CD14-positive monocyte (primary cell): ENCODE measurements around the gene TMEM232. TPM values are rescaled to one million over a fixed set of nuclear protein-coding genes. Genes with fewer than 3 reads are reported as not detected.

ENCODE experiments used
- DNase-seq, 3 donors: peaks; one replicate each; pipeline ENCODE4 v3.0.0-alpha.2; 2011 to 2022
- H2AFZ ChIP-seq: 2 replicates; pipeline ENCODE4 v1.6.0; 2012; ENCODE audit warnings: mild to moderate bottlenecking, low read depth, low read length, inconsistent platforms; ENCODE audit not compliant: insufficient read depth, poor library complexity, severe bottlenecking
- H3K27ac ChIP-seq, 2 donors: 1 replicate in 1 of 2; 2 replicates in 1 of 2; pipeline ENCODE4 v1.5.1; 2012 to 2013; ENCODE audit warnings: low read length in 2 of 2, control low read depth in 1 of 2, inconsistent platforms in 1 of 2, low read depth in 1 of 2, mild to moderate bottlenecking in 1 of 2
- H3K27me3 ChIP-seq, 2 donors: one replicate each; pipeline versions ENCODE4 v1.6.0 to v1.6.1; 2011 to 2013; ENCODE audit warnings: low read length in 2 of 2; ENCODE audit not compliant: control insufficient read depth in 2 of 2, insufficient read depth in 2 of 2
- H3K36me3 ChIP-seq, 2 donors: replicated peaks in 1 of 2; 1 replicate in 1 of 2; 2 replicates in 1 of 2; pipeline versions ENCODE4 v1.5.1 to v1.6.1; 2012 to 2013; ENCODE audit warnings: low read length in 2 of 2, control low read depth in 1 of 2, inconsistent platforms in 1 of 2, mild to moderate bottlenecking in 1 of 2; ENCODE audit not compliant: insufficient read depth in 2 of 2, control insufficient read depth in 1 of 2
- H3K4me1 ChIP-seq, 2 donors: 1 replicate in 1 of 2; 2 replicates in 1 of 2; pipeline versions ENCODE4 v1.5.1 to v1.6.1; 2012 to 2013; ENCODE audit warnings: low read length in 2 of 2, control low read depth in 1 of 2, inconsistent platforms in 1 of 2, mild to moderate bottlenecking in 1 of 2, moderate library complexity in 1 of 2; ENCODE audit not compliant: insufficient read depth in 2 of 2, control insufficient read depth in 1 of 2
- H3K4me2 ChIP-seq: replicated peaks from 2 replicates; pipeline ENCODE3; 2012; ENCODE audit warnings: low read length, moderate library complexity, mild to moderate bottlenecking; ENCODE audit not compliant: poor library complexity, severe bottlenecking; ENCODE audit errors: extremely low read depth
- H3K4me3 ChIP-seq, 3 experiments: fragments of 200-600 bp in 1 of 3; sonication (generic) in 1 of 3; replicated peaks in 1 of 3; 1 replicate in 2 of 3; 2 replicates in 1 of 3; pipeline ENCODE4 v1.5.1; 2011 to 2013; ENCODE audit warnings: low read length in 3 of 3, mild to moderate bottlenecking in 3 of 3, control low read depth in 2 of 3, low read depth in 2 of 3, inconsistent platforms in 1 of 3, moderate library complexity in 1 of 3
- H3K79me2 ChIP-seq: 2 replicates; pipeline ENCODE4 v1.6.0; 2012; ENCODE audit warnings: mild to moderate bottlenecking, control low read depth, inconsistent platforms, low read length, moderate library complexity; ENCODE audit not compliant: insufficient read depth
- H3K9ac ChIP-seq: 2 replicates; pipeline ENCODE4 v1.6.0; 2017; ENCODE audit warnings: low read length, mild to moderate bottlenecking; ENCODE audit not compliant: insufficient read depth, poor library complexity, severe bottlenecking
- H3K9me3 ChIP-seq, 2 donors: replicated peaks in 1 of 2; 1 replicate in 1 of 2; 2 replicates in 1 of 2; pipeline versions ENCODE4 v1.5.1 to v1.6.1; 2012 to 2013; ENCODE audit warnings: low read length in 2 of 2, control low read depth in 1 of 2; ENCODE audit not compliant: control insufficient read depth in 1 of 2, insufficient read depth in 1 of 2
- H4K20me1 ChIP-seq: 2 replicates; pipeline ENCODE4 v1.6.0; 2012; ENCODE audit warnings: mild to moderate bottlenecking, low read length, control low read depth, moderate library complexity; ENCODE audit not compliant: insufficient read depth
- H3K27ac Mint-ChIP-seq, 7 donors: one replicate each; pipeline ENCODE4 v1.8.0; 2020; ENCODE audit warnings: mild to moderate bottlenecking in 7 of 7, mixed read lengths in 7 of 7, moderate library complexity in 6 of 7, inconsistent platforms in 2 of 7
- H3K27me3 Mint-ChIP-seq, 3 donors: one replicate each; pipeline ENCODE4 v1.8.0; 2021 to 2022; ENCODE audit warnings: low read depth in 3 of 3, mild to moderate bottlenecking in 3 of 3, mixed read lengths in 3 of 3, moderate library complexity in 3 of 3, inconsistent platforms in 1 of 3
- H3K36me3 Mint-ChIP-seq, 2 donors: one replicate each; pipeline ENCODE4 v1.8.0; 2020; ENCODE audit warnings: mixed read lengths in 2 of 2, inconsistent platforms in 1 of 2, mild to moderate bottlenecking in 1 of 2
- H3K4me1 Mint-ChIP-seq: one replicate; pipeline ENCODE4 v1.8.0; 2020; ENCODE audit warnings: mild to moderate bottlenecking, mixed read lengths
- H3K4me3 Mint-ChIP-seq, 2 donors: one replicate each; pipeline ENCODE4 v1.8.0; 2020; ENCODE audit warnings: mild to moderate bottlenecking in 2 of 2, mixed read lengths in 2 of 2, moderate library complexity in 1 of 2
- H3K9me3 Mint-ChIP-seq, 7 donors: one replicate each; pipeline ENCODE4 v1.8.0; 2020 to 2022; ENCODE audit warnings: mixed read lengths in 7 of 7, mild to moderate bottlenecking in 6 of 7, moderate library complexity in 6 of 7, inconsistent platforms in 2 of 7
- CTCF ChIP-seq: fragments of 200-600 bp; IDR thresholded peaks from one replicate; pipeline ENCODE4 v1.8.0; 2022; ENCODE audit warnings: antibody characterized with exemption, mild to moderate bottlenecking
- WGBS: methylation state at CpG from one replicate; pipeline ENCODE4 v1.1.5; 2013; ENCODE audit warnings: missing lambda C conversion rate; ENCODE audit not compliant: insufficient coverage; 5-methylcytosine and 5-hydroxymethylcytosine counted together
- intact Hi-C, 2 donors: fragments of 100-400 bp; cut with micrococcal nuclease; formaldehyde crosslinking; loops; one replicate each; pipeline versions ENCODE4 v1.15.0 to v1.15.1; 2023
- polyA plus RNA-seq, 3 donors: library from polyadenylated mRNA; depleted of rRNA in 1 of 3; unstranded in 2 of 3; stranded (reverse) in 1 of 3; fragments of 300-500 nt in 2 of 3; fragments of >200 nt in 1 of 3; fragmentation: Illumina TruSeq in 2 of 3; gene quantifications; 1 replicate in 2 of 3; 2 replicates in 1 of 3; pipeline ENCODE4 v1.2.3, GENCODE V29; 2012 to 2021

The TMEM232 gene
- polyA plus RNA-seq, 3 donors = 0.04 to 1.4 (median 0.59) TPM

GRCh38 chr5:110510146-110510545 lies 216.3 kb downstream of the TMEM232 start:
- Mint-ChIP-seq H3K4me1 (no peaks in the 10 kb centered on the region), H3K27ac (no peak overlapping the region), H3K27me3 (no peaks in the 10 kb centered on the region), H3K9me3 (peaks cover 0 to 5% (median 0%) of the 10 kb centered on the region in 7 donors), H3K36me3 (no peaks in the 10 kb centered on the region), H3K4me3 (no peak overlapping the region)
- H3K4me2 ChIP-seq = no peak overlapping the region
- no peaks in the 10 kb centered on the region for H3K79me2 ChIP-seq
- no peak for DNase-seq
- no peak overlapping the region for H3K9ac ChIP-seq
- H3K4me1 ChIP-seq = no peaks in the 10 kb centered on the region
- H3K27me3 ChIP-seq = no peaks in the 10 kb centered on the region
- no peak overlapping the region for H2AFZ ChIP-seq
- no peaks in the 10 kb centered on the region for H3K36me3 ChIP-seq
- H3K4me3 ChIP-seq = no peak overlapping the region
- no peak for TF ChIP-seq CTCF
- intact Hi-C loops = no loop called here
- H3K27ac ChIP-seq = no peak overlapping the region
- no peaks in the 10 kb centered on the region for H3K9me3 ChIP-seq
- H4K20me1 ChIP-seq = no peaks in the 10 kb centered on the region

- H3K36me3 ChIP-seq = no peaks in the 10 kb centered on the region
- Mint-ChIP-seq H3K4me1 (no peaks in the 10 kb centered on the region), H3K36me3 (no peaks in the 10 kb centered on the region), H3K27me3 (no peaks in the 10 kb centered on the region), H3K9me3 (peaks cover 0 to 6% (median 0%) of the 10 kb centered on the region in 7 donors), H3K27ac (no peak overlapping the region), H3K4me3 (no peak overlapping the region)
- TF ChIP-seq CTCF = no peak
- no peaks in the 10 kb centered on the region for H3K4me1 ChIP-seq
- no peaks in the 10 kb centered on the region for H3K79me2 ChIP-seq
- no peaks in the 10 kb centered on the region for H3K27me3 ChIP-seq
- no peak overlapping the region for H3K9ac ChIP-seq
- no peak overlapping the region for H3K27ac ChIP-seq
- no peaks in the 10 kb centered on the region for H4K20me1 ChIP-seq
- H3K4me2 ChIP-seq = no peak overlapping the region
- WGBS = 80% methylated on average over 1 of the region's 2 CpGs
- DNase-seq = no peak
- H3K4me3 ChIP-seq = no peak overlapping the region
- intact Hi-C loops = no loop called here
- no peak overlapping the region for H2AFZ ChIP-seq
- H3K9me3 ChIP-seq = no peaks in the 10 kb centered on the region
Measured at GRCh38 chr5:110507972-110508371, 218.5 kb downstream of the TMEM232 start.
